GM12878 (cell line): ENCODE measurements around the gene CDH4. TPM values are rescaled to one million over a fixed set of nuclear protein-coding genes. Genes with fewer than 3 reads are reported as not detected.

Experiments
- BRCA1 ChIP-seq: IDR thresholded peaks from 2 replicates; pipeline ENCODE4 v1.6.1; 2011; ENCODE audit warnings: low read depth, low read length, improper control_type of control experiment
- CEBPB ChIP-seq, 2 experiments: fragments of 150-350 bp in 1 of 2; IDR thresholded peaks; 2 replicates each; pipeline ENCODE4 v1.6.1; 2012 to 2014; ENCODE audit warnings: low read depth in 2 of 2, low read length in 2 of 2, borderline replicate concordance in 1 of 2, inconsistent platforms in 1 of 2
- ESRRA ChIP-seq: IDR thresholded peaks from 2 replicates; pipeline ENCODE4 v1.6.1; 2012; ENCODE audit warnings: mild to moderate bottlenecking, low read length, improper control_type of control experiment
- HCFC1 ChIP-seq: fragments of 150-350 bp; IDR thresholded peaks from 2 replicates; pipeline ENCODE4 v1.6.1; 2014; ENCODE audit warnings: low read length
- MTA2 ChIP-seq: fragments of 450-650 bp; IDR thresholded peaks from 2 replicates; pipeline ENCODE4 v1.6.1; 2016; ENCODE audit warnings: low read depth, mild to moderate bottlenecking, moderate library complexity
- MYB ChIP-seq: fragments of 150-350 bp; IDR thresholded peaks from 2 replicates; pipeline ENCODE4 v1.6.1; 2014; ENCODE audit warnings: mild to moderate bottlenecking, low read depth, low read length, borderline replicate concordance
- NFIC ChIP-seq: IDR thresholded peaks from 2 replicates; pipeline ENCODE4 v1.6.1; 2012; ENCODE audit warnings: low read depth, mild to moderate bottlenecking, inconsistent platforms, low read length, moderate library complexity
- NR2C2 ChIP-seq: IDR thresholded peaks from 2 replicates; pipeline ENCODE4 v1.6.1; 2011; ENCODE audit warnings: borderline replicate concordance, low read depth; ENCODE audit not compliant: control insufficient read depth, insufficient read length
- POLR2A ChIP-seq: IDR thresholded peaks from 2 replicates; pipeline ENCODE4 v1.6.1; 2011; ENCODE audit warnings: low read depth, mild to moderate bottlenecking, low read length
- POLR2AphosphoS5 ChIP-seq: IDR thresholded peaks from 2 replicates; pipeline ENCODE4 v1.6.1; 2011; ENCODE audit warnings: mild to moderate bottlenecking, low read length, inconsistent platforms
- RELB ChIP-seq: fragments of 450-650 bp; IDR thresholded peaks from 2 replicates; pipeline ENCODE4 v1.6.1; 2017; ENCODE audit warnings: low read depth, mild to moderate bottlenecking, moderate library complexity
- SMAD1 ChIP-seq: fragments of 450-650 bp; IDR thresholded peaks from 2 replicates; pipeline ENCODE4 v1.6.1; 2018; ENCODE audit warnings: mild to moderate bottlenecking, low read depth; ENCODE audit not compliant: partially characterized antibody
- SRF ChIP-seq, 2 experiments: IDR thresholded peaks; 2 replicates each; pipeline ENCODE4 v1.6.1; 2011; ENCODE audit warnings: low read depth in 2 of 2, low read length in 2 of 2, mild to moderate bottlenecking in 1 of 2, moderate library complexity in 1 of 2
- SUZ12 ChIP-seq: fragments of 200-600 bp; sonication (generic); IDR thresholded peaks from one replicate; pipeline ENCODE4 v1.6.1; 2018; ENCODE audit warnings: antibody characterized with exemption, mild to moderate bottlenecking; ENCODE audit not compliant: unreplicated experiment
- ZBTB40 ChIP-seq: fragments of 450-650 bp; IDR thresholded peaks from 2 replicates; pipeline ENCODE4 v1.6.1; 2016; ENCODE audit warnings: mild to moderate bottlenecking, moderate library complexity, borderline replicate concordance
- ZNF622 ChIP-seq: fragments of 450-650 bp; IDR thresholded peaks from 2 replicates; pipeline ENCODE4 v1.6.1; 2017; ENCODE audit warnings: mild to moderate bottlenecking, inconsistent platforms
- ZNF687 ChIP-seq: fragments of 450-650 bp; IDR thresholded peaks from 2 replicates; pipeline ENCODE4 v1.6.1; 2017; ENCODE audit warnings: mild to moderate bottlenecking, moderate library complexity
- polyA plus RNA-seq, 11 experiments: library from polyadenylated mRNA; depleted of rRNA in 4 of 11; unstranded in 6 of 11; stranded (reverse) in 5 of 11; fragments of >200 nt; fragmentation: Nextera tagmentation in 4 of 11; fragmentation: Illumina TruSeq in 1 of 11; extraction: Ambion mirVana in 4 of 11; extraction: Trizol in 1 of 11; gene quantifications; 1 replicate in 1 of 11; 2 replicates in 10 of 11; pipeline versions ENCODE4 v1.2.1 to v1.2.3, GENCODE V29; 2011 to 2016; ENCODE audit warnings: inconsistent platforms in 2 of 11, missing spikeins in 2 of 11, low read depth in 1 of 11
- total RNA-seq, 4 experiments: library from RNA; depleted of rRNA in 3 of 4; stranded (reverse); fragments of >200 nt in 3 of 4; fragmentation: Illumina TruSeq in 1 of 4; extraction: Trizol in 1 of 4; gene quantifications; 2 replicates each; pipeline versions ENCODE4 v1.2.1 to v1.2.3, GENCODE V29; 2013 to 2021
- TF ChIP-seq, protein P1 (sequence below): fragments of 450-650 bp; IDR thresholded peaks from 2 replicates; pipeline ENCODE4 v1.6.1; 2017; ENCODE audit warnings: mild to moderate bottlenecking, low read depth, inconsistent platforms; ENCODE audit not compliant: poor library complexity, severe bottlenecking

Gene CDH4
- total and polyA plus RNA-seq, 10 of the 15 experiments (the other 5 are each of a cell fraction or from before 2014, with no cell fraction given): not detected

DNA sequence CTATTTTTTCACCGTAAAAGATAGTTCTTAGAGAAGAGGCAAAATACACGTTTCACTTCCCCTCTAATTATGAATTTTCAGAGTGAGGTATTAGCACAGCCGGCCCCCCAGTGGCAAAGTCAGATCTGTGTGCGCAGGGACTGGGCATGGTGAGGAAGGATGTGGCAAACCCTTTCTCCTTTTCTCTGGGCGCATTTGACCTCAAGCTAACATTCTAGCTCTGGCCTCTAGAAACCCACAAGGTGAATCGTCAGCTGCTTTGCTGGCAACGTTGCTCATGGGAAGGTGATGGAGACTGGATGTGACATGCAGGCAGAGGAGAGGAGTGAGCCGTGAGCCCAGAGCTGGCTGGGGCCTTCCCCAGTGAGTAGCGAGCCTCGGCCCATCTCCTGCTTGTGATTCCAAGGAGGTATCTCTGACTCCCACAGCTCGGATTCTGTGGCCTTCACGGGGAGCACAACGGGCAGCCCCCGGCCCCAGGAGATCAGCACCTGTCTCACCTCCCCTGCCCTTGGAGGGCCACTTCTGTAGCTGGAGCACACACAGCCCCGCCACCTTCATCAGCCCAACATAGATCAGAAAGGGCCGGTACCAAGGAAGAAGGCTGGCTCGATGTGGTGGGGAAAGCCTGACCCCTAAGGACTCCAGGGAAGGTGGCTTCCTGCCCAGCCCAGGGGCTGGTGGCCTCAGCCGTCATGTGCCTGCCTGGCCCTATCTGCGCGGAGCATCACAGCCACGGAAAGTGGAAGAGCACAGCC is 660.8 kb downstream of the CDH4 start (continued):
- TF ChIP-seq, protein P1, sequence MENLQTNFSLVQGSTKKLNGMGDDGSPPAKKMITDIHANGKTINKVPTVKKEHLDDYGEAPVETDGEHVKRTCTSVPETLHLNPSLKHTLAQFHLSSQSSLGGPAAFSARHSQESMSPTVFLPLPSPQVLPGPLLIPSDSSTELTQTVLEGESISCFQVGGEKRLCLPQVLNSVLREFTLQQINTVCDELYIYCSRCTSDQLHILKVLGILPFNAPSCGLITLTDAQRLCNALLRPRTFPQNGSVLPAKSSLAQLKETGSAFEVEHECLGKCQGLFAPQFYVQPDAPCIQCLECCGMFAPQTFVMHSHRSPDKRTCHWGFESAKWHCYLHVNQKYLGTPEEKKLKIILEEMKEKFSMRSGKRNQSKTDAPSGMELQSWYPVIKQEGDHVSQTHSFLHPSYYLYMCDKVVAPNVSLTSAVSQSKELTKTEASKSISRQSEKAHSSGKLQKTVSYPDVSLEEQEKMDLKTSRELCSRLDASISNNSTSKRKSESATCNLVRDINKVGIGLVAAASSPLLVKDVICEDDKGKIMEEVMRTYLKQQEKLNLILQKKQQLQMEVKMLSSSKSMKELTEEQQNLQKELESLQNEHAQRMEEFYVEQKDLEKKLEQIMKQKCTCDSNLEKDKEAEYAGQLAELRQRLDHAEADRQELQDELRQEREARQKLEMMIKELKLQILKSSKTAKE: peak; percentile 64
- TF ChIP-seq RELB: 0 out of 2 replicates have a peak, but pooled peaks have one; percentile 48
- no peak for TF ChIP-seq BRCA1
- TF ChIP-seq MTA2: peak; percentile 86
- no peak for TF ChIP-seq ZBTB40
- no peak for TF ChIP-seq POLR2AphosphoS5
- no peak for TF ChIP-seq NR2C2
- no peak for TF ChIP-seq SRF (IDR thresholded peaks at IDR 0.05; ENCODE audit: low read depth in 2 of 2, low read length in 2 of 2)
- no peak for TF ChIP-seq SUZ12
- no peak for TF ChIP-seq POLR2A
- TF ChIP-seq ESRRA: no peak
- TF ChIP-seq SMAD1: no peak
- TF ChIP-seq NFIC: 0 out of 2 replicates have a peak, but pooled peaks have one; percentile 32
- no peak for TF ChIP-seq CEBPB (IDR thresholded peaks at IDR 0.05; ENCODE audit: borderline replicate concordance in 1 of 2, low read depth in 2 of 2, low read length in 2 of 2)
- TF ChIP-seq HCFC1: no peak
- TF ChIP-seq ZNF687: peak; percentile 78
- no peak for TF ChIP-seq ZNF622
- TF ChIP-seq MYB: no peak
